AG04449 (cell line): ENCODE measurements around the gene SLC28A3.

ENCODE experiments used
- CTCF ChIA-PET: fragments of 350-600 bp; formaldehyde crosslinking; extraction: SDS; loops from one replicate; lab custom pipeline; 2021; ENCODE audit warnings: antibody characterized with exemption; lab: Yijun Ruan, JAX
- POLR2A ChIA-PET: fragments of 400-600, 350-600 bp; formaldehyde crosslinking; extraction: SDS; loops from one replicate; lab custom pipeline; 2020; ENCODE audit warnings: antibody characterized with exemption, inconsistent platforms; lab: Yijun Ruan, JAX
- DNase-seq: peaks from one replicate; pipeline ENCODE4 v3.0.0-alpha.2; 2010; ENCODE audit warnings: low read depth, low spot score
- H3K4me3 ChIP-seq: 2 replicates; pipeline ENCODE4 v1.5.1; 2011; ENCODE audit warnings: low read depth, mild to moderate bottlenecking, control low read depth, low read length
- CTCF ChIP-seq: IDR thresholded peaks from one replicate; pipeline ENCODE4 v1.5.1; 2011; ENCODE audit warnings: mild to moderate bottlenecking, moderate library complexity, low read length, control low read depth, inconsistent platforms; ENCODE audit not compliant: insufficient read depth; ENCODE audit errors: missing control alignments

The SLC28A3 gene

GRCh38 chr9:84261070-84261746 lies 79.3 kb downstream of the SLC28A3 start:
- ChIA-PET CTCF (interaction anchor here (0.7 to 4.0 kb wide), 58 partner anchors 9 to 641 kb away, joined by 3 to 106 read pairs (median 5); partner anchors contain the start of genes HNRNPK, KIF27 and RMI1), POLR2A (interaction anchor here (1.3 kb wide), 1 partner anchor 281 kb away, joined by 8 read pairs; the partner anchor contains the start of genes HNRNPK and RMI1)
- peak; percentile 92 for TF ChIP-seq CTCF
- peak; percentile 10 for DNase-seq
- H3K4me3 ChIP-seq = no peak overlapping the region

- ChIA-PET POLR2A (no interaction called here), CTCF (interaction anchor here (2.5 kb wide), 1 partner anchor 321 kb away, joined by 7 read pairs; no protein-coding TSS in a partner anchor)
- no peak for DNase-seq
- H3K4me3 ChIP-seq = no peak overlapping the region
- no peak for TF ChIP-seq CTCF
These were observed 82.2 kb downstream of the SLC28A3 start for GRCh38 chr9:84258371-84258770.

GRCh38 chr9:84255696-84256095 lies 84.9 kb downstream of the SLC28A3 start:
- no peak for DNase-seq
- ChIA-PET POLR2A (no interaction called here), CTCF (interaction anchor here (0.9 to 2.5 kb wide), 4 partner anchors 8 to 319 kb away, joined by 3 to 7 read pairs (median 5); no protein-coding TSS in a partner anchor)
- TF ChIP-seq CTCF = no peak
- H3K4me3 ChIP-seq = no peak overlapping the region

- ChIA-PET POLR2A (no interaction called here), CTCF (interaction anchor here (1.0 to 1.9 kb wide), 4 partner anchors 9 to 318 kb away, joined by 3 to 8 read pairs (median 4); no protein-coding TSS in a partner anchor)
- H3K4me3 ChIP-seq = no peak overlapping the region
- no peak for DNase-seq
- no peak for TF ChIP-seq CTCF
These were observed 85.6 kb downstream of the SLC28A3 start for GRCh38 chr9:84254972-84255371.

GRCh38 chr9:84251921-84252320 lies 88.6 kb downstream of the SLC28A3 start:
- CTCF ChIA-PET = interaction anchor here (1.7 kb wide), 1 partner anchor 9 kb away, joined by 10 read pairs; no protein-coding TSS in a partner anchor

More at GRCh38 chr9:84251921-84252320, 88.6 kb downstream of the SLC28A3 start:
- no peak for TF ChIP-seq CTCF
- POLR2A ChIA-PET = no interaction called here
- H3K4me3 ChIP-seq = no peak overlapping the region
- DNase-seq = no peak
